ENCODE measurements around the gene ROBO2. TPM values are rescaled to one million over a fixed set of nuclear protein-coding genes. Genes with fewer than 3 reads are reported as not detected.

Gene ROBO2
- polyA plus RNA-seq, 1 donor from 2014 or later, result 55.5 TPM

DNA sequence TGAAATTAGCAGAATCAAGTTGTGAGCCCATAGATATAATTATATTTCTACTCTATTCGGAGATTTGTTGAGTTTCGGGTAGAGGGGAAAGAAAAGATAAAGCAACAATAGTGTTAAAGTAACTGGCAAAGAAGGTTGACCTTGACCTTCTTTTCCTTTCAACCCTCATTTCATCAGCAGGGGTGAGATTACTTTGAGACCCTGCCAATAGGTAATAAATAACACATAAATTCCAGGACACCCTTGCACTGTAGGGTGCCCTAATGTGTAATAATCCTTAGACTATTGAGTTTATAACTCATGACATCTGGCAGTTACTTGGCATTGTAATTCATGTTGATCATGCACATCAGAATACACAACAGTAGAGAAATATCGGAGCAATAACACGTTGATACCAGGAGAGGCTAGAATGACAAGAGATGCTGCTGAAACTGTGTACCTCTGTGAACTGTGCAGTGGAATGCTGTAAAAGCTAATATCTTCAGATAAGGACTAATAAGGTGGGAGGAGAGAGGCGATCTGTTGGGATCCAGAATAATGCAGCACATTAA is 426.7 kb downstream of the ROBO2 start:
- Histone ChIP-seq H3K9me2 (ENCODE audit: insufficient read depth, low read length) (no peaks in the 10 kb centered on the region), H3K9ac (ENCODE audit: low read length) (no peak overlapping the region), H3K36me3 (ENCODE audit: insufficient read depth, low read length) (no peaks in the 10 kb centered on the region), H3K4me3 (ENCODE audit: low read length) (no peak overlapping the region), H3K4me2 (ENCODE audit: low read length) (no peak overlapping the region), H2AFZ (ENCODE audit: low read depth, low read length) (no peak overlapping the region), H3K27ac (ENCODE audit: low read length) (no peak overlapping the region), H4K20me1 (ENCODE audit: insufficient read depth) (no peaks in the 10 kb centered on the region), H3K9me3 (ENCODE audit: low read length) (no peaks in the 10 kb centered on the region), H3K27me3 (ENCODE audit: insufficient read depth, low read depth, low read length) (no peaks in the 10 kb centered on the region), H3F3A (ENCODE audit: insufficient read depth, low read length, poor library complexity, severe bottlenecking) (no peaks in the 10 kb centered on the region), H3K79me2 (replicated peaks; ENCODE audit: insufficient read depth, low read length) (no peaks in the 10 kb centered on the region)
- TF ChIP-seq, protein P1, sequence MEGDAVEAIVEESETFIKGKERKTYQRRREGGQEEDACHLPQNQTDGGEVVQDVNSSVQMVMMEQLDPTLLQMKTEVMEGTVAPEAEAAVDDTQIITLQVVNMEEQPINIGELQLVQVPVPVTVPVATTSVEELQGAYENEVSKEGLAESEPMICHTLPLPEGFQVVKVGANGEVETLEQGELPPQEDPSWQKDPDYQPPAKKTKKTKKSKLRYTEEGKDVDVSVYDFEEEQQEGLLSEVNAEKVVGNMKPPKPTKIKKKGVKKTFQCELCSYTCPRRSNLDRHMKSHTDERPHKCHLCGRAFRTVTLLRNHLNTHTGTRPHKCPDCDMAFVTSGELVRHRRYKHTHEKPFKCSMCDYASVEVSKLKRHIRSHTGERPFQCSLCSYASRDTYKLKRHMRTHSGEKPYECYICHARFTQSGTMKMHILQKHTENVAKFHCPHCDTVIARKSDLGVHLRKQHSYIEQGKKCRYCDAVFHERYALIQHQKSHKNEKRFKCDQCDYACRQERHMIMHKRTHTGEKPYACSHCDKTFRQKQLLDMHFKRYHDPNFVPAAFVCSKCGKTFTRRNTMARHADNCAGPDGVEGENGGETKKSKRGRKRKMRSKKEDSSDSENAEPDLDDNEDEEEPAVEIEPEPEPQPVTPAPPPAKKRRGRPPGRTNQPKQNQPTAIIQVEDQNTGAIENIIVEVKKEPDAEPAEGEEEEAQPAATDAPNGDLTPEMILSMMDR (IDR thresholded peaks at IDR 0.05; ENCODE audit: poor library complexity, severe bottlenecking), result no peak
- TF ChIP-seq SMC3 (conservative IDR thresholded peaks at IDR 0.05; ENCODE audit: poor library complexity) (no peak), POLR2AphosphoS5 (IDR thresholded peaks at IDR 0.05) (no peak), EP300 (conservative IDR thresholded peaks at IDR 0.05; ENCODE audit: poor library complexity, severe bottlenecking) (no peak), MXI1 (conservative IDR thresholded peaks at IDR 0.05; ENCODE audit: poor library complexity, severe bottlenecking) (no peak), TAF1 (IDR thresholded peaks at IDR 0.05; ENCODE audit: low read depth) (no peak), RAD21 (conservative IDR thresholded peaks at IDR 0.05) (no peak), EZH2 (IDR thresholded peaks at IDR 0.05; ENCODE audit: borderline replicate concordance, insufficient read depth, low read length, poor library complexity, severe bottlenecking) (no peak)
- TF ChIP-seq, protein P2, sequence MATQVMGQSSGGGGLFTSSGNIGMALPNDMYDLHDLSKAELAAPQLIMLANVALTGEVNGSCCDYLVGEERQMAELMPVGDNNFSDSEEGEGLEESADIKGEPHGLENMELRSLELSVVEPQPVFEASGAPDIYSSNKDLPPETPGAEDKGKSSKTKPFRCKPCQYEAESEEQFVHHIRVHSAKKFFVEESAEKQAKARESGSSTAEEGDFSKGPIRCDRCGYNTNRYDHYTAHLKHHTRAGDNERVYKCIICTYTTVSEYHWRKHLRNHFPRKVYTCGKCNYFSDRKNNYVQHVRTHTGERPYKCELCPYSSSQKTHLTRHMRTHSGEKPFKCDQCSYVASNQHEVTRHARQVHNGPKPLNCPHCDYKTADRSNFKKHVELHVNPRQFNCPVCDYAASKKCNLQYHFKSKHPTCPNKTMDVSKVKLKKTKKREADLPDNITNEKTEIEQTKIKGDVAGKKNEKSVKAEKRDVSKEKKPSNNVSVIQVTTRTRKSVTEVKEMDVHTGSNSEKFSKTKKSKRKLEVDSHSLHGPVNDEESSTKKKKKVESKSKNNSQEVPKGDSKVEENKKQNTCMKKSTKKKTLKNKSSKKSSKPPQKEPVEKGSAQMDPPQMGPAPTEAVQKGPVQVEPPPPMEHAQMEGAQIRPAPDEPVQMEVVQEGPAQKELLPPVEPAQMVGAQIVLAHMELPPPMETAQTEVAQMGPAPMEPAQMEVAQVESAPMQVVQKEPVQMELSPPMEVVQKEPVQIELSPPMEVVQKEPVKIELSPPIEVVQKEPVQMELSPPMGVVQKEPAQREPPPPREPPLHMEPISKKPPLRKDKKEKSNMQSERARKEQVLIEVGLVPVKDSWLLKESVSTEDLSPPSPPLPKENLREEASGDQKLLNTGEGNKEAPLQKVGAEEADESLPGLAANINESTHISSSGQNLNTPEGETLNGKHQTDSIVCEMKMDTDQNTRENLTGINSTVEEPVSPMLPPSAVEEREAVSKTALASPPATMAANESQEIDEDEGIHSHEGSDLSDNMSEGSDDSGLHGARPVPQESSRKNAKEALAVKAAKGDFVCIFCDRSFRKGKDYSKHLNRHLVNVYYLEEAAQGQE (IDR thresholded peaks at IDR 0.05; ENCODE audit: borderline replicate concordance), result no peak

DNA sequence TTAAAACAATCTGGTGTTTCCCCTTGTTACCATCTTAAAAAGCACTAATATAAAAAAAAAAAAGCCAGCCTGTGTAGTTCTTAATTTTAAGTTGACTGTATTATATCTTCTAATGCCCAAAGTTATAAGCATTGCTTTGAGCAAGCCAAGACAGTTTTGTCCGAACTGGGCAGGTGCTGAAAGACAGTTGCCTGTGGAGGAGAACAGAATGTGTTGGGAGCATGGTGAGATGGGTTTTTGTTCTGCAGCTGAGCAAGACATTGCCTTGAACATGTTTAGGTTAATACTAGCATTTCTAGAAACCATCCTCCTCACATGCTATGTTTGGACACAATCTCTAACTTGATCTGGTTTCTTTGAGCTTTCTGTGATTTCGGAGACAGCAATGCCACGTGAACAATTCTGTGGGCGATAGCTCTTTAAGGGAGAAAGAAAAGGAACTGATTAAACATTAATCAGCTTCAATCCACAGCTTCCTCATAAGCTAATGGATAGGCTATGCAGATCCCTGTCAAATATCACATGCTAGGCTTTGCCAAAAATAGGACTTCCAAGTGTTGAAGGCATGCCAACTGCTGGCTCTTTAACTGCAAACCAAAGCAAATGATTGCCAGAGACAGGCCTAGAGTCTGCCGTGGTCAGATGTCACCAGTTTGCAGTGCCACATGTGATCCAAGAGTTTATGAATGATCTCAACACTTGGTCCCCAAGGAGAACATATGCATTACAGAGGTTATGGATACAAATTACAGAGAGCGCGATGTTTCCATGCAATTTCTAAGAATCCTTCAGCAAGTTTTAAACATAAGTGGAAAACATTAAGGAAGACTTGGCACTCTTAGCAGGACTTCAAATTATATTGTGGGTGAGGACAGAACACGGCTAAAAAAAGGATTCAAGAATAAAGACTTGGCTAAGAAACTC is 428.1 kb downstream of the ROBO2 start:
- no peaks in the 10 kb centered on the region for H4K20me1 ChIP-seq (ENCODE audit: insufficient read depth)
- H3K9me3 ChIP-seq (ENCODE audit: low read length), result no peaks in the 10 kb centered on the region
- H3K9ac ChIP-seq (ENCODE audit: low read length), result no peak overlapping the region
- no peaks in the 10 kb centered on the region for H3K27me3 ChIP-seq (ENCODE audit: insufficient read depth, low read depth, low read length)
- no peak overlapping the region for H3K27ac ChIP-seq (ENCODE audit: low read length)
- H3K4me3 ChIP-seq (ENCODE audit: low read length), result no peak overlapping the region
- H3K79me2 ChIP-seq (replicated peaks; ENCODE audit: insufficient read depth, low read length), result no peaks in the 10 kb centered on the region
- H3K9me2 ChIP-seq (ENCODE audit: insufficient read depth, low read length), result no peaks in the 10 kb centered on the region
- H3K4me2 ChIP-seq (ENCODE audit: low read length), result no peak overlapping the region
- no peak for TF ChIP-seq EP300 (conservative IDR thresholded peaks at IDR 0.05; ENCODE audit: poor library complexity, severe bottlenecking)
- no peak for TF ChIP-seq MXI1 (conservative IDR thresholded peaks at IDR 0.05; ENCODE audit: poor library complexity, severe bottlenecking)
- no peak for TF ChIP-seq SMC3 (conservative IDR thresholded peaks at IDR 0.05; ENCODE audit: poor library complexity)
- no peak for TF ChIP-seq EZH2 (IDR thresholded peaks at IDR 0.05; ENCODE audit: borderline replicate concordance, insufficient read depth, low read length, poor library complexity, severe bottlenecking)
- no peak for TF ChIP-seq POLR2AphosphoS5 (IDR thresholded peaks at IDR 0.05)
- TF ChIP-seq, protein P1 (IDR thresholded peaks at IDR 0.05; ENCODE audit: poor library complexity, severe bottlenecking), result no peak
- TF ChIP-seq RAD21 (conservative IDR thresholded peaks at IDR 0.05), result no peak
- no peak for TF ChIP-seq TAF1 (IDR thresholded peaks at IDR 0.05; ENCODE audit: low read depth)
- TF ChIP-seq, protein P2 (IDR thresholded peaks at IDR 0.05; ENCODE audit: borderline replicate concordance), result no peak
- no peaks in the 10 kb centered on the region for H3F3A ChIP-seq (ENCODE audit: insufficient read depth, low read length, poor library complexity, severe bottlenecking)
- no peaks in the 10 kb centered on the region for H3K36me3 ChIP-seq (ENCODE audit: insufficient read depth, low read length)
- H2AFZ ChIP-seq (ENCODE audit: low read depth, low read length), result no peak overlapping the region
